ENCODE results near the gene GLMP.

GRCh38 chr1:156253634-156254033 lies 41.8 kb downstream of the GLMP start:
- TF ChIP-seq POLR2A (IDR thresholded peaks at IDR 0.05) (no peak), CTCF (IDR thresholded peaks at IDR 0.05) (no peak)
